ENCODE measurements around the gene HNRNPUL2.
"Not testable (repeated sequence)": the region's sequence is repeated elsewhere in the genome, so short reads cannot be mapped to it uniquely, and the experiment has no call there.

HNRNPUL2 gene

DNA sequence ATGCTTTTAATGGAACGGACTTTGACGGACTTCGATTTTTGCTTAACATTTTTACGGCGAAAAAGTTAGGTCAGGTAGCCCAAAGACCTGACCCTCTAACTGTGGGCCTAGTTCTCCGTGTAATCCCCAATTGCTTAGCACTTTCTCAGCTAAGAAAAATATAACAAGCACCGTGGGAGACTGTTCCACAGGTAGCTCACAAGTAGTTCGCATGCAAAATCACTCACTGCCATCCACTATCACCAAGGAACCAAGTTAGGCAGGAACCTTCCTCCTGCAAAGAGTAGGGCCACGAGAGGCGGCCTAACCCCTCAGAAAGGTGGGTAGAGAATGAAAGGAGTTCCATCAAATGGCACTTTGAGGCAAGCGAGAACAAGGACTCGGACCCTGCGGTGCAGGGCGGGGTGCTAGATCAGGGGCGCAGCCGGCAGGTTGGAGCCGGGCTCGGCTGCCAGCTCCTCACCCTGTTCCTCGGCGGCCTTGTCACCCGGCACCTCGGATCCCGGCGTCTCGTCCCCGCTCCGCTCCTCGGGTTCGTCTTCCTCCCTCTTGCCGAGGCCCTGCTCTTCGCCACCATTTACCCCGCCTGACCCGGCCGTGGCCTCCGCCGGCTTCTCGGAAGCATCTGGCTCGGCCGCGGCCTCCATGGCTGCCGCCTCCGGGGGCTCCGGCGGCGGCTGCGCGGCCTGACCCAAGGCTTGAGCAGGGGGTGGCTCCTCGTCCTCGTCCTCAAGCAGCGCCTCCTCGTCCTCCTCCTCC is 922 bp downstream of the HNRNPUL2 start:
- peak in 1 of 2 experiments; percentile 52 for DNase-seq

GRCh38 chr11:62725646-62726045 is 1.6 kb downstream of the HNRNPUL2 start:
- peak in 1 of 2 experiments; percentile 19 for DNase-seq

DNA sequence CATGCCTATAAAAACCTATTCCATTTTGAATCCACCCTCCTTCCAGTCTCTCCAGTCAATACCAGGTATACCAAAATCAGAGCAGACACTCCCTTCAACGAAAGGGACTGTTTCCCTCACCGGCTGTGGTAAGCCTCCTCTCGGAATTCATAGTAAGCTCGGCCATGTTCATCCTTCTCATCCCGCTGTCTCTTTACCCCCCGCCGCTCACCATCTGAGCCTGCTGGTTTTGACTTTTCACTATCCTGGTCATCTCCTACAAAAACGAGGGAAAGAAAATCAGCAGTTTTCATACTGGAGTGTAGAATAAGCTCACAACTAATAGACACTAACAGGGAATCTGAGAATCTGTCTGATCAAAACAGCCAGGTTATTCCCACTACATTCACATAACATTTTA is 3.1 kb downstream of the HNRNPUL2 start:
- no peak for DNase-seq

DNA sequence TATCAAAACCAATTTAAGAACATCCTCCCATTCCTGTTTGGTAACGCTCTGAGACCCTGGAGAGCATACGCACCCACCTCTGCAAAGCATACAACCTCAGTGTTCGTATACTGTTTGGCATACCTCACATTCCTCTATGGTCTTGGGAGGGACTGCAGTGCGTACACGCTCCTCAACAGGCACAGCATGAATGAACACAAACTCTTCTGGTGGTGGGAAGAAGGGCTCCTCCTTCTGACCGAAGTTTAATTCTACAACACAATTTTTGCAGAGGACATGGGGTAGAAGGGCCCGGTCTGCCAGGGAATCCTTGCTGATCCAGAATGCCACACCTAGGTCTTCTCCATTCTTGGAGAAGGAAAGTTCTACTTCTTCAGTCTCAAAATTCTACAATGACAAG is 5.3 kb downstream of the HNRNPUL2 start:
- peak in 1 of 2 experiments; percentile 39 for DNase-seq

- DNase-seq: no peak
Observed at GRCh38 chr11:62719302-62719978, 7.8 kb downstream of the HNRNPUL2 start.

GRCh38 chr11:62716816-62717215 is 10.4 kb downstream of the HNRNPUL2 start:
- no peak for DNase-seq

GRCh38 chr11:62716206-62716605 is 11.1 kb downstream of the HNRNPUL2 start:
- DNase-seq: no peak

GRCh38 chr11:62715150-62716130 is 11.8 kb downstream of the HNRNPUL2 start:
- no peak for DNase-seq

DNA sequence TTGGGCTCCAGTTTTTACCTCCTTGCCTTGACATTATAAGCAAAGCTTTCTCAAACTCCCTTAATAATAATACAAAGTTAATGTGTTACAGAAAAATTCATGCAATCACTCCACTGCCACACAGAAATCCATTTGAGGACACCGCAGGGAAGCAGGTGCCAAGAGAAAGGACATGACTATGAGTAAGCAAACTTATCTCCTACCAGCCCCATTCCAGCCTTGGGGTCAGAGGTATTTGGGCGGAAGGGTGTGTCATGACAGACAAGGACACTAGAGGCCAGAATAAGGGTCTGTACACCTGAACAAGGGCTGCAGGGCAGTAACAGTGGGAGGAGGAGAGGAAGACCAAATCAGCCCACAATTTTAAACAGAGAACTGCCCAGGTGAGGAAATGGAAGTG is 13.9 kb downstream of the HNRNPUL2 start:
- DNase-seq: no peak

GRCh38 chr11:62712861-62713260 is 14.4 kb downstream of the HNRNPUL2 start:
- DNase-seq: no peak

- DNase-seq: no peak
Observed at GRCh38 chr11:62712276-62712812, 14.9 kb downstream of the HNRNPUL2 start.

DNA sequence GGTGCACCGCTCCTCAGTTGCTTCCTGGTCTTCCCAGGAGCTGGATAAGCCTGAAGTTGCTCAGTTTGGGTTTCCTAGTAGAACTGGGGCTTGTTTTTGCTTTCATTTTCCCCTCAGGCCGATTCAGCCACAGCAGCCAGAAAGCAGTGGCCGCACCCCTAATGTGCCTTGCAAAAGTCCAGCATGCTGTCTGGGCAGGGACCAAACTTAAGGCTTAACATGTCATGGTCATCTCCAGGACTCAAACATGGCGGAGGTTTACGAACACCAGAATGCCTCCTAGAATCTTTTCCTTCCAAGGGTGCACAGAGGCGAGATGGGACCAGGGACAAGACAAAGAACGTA is 17.3 kb downstream of the HNRNPUL2 start:
- DNase-seq: no peak

DNA sequence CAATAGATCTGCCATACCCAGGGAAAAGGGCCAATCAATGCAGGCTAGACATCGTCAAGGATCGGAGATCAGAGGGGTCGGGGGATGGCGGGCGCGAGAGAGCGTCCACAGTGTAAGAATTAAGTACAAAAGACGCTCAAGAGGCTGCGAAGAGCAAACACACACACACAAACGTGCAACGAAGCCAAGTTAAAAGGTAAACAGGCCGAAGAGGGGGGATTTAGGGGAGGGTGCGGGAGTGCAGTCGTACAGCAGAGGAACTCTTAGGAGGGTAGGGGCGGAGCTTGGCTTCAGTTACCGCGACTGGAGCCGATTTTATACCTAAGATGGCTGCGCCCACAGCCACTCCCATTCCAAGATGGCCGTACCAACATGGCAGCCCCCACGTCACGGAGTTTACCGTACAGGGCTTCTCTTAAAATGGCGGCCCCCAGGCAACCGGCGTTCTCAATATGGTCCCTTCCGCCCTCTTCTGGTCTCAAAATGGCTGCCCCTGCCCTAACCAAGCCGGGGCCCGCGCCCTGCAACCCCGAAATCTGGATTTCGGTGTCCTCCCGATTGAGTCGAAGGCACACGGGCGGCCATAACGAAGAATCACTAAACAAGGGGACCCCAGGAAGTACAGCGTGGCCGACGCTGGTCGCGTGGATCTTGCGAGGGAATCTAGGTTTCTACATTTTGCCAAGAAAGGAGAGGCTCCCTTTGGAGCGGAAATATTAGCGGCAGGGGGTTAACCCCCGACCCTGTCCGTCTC is 17.8 kb downstream of the HNRNPUL2 start:
- DNase-seq: peak; percentile 98 to 99

DNA sequence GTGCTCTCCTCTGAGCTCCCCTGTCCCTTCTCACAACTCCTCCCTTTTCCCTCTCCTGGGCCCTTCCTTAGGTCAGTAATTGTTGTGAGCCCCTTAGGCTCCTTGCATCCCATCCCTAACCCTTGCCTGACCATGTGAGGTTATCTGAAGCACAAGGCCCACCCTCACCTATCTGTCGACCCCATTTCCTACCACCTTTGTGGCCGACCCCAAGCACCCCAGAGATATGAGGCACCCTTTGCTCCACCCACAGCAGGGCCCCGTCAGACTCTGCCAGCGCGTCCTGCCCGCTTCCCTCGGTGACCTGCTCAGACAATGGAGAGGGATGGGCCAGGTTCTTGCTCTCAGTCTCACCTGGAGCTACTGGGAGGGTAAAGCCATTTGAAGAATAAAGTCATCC is 18.5 kb downstream of the HNRNPUL2 start:
- DNase-seq: peak in 1 of 2 experiments; percentile 62

DNA sequence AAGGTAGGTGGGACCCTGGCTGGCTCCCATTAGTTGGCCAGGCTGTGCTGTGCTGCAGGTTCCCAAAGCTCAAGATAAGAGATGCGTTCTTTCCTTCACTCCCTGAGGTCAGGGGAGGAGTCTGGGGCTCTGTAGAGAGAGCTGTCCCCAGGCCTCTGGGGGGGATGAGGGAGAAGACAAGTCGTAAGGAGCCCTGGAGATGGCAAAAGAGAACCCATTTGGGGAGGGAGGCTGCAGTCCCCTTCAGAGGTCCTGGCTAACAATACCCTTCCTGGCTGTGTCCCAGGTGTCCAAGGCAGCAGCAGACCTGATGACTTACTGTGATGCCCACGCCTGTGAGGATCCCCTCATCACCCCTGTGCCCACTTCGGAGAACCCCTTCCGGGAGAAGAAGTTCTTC is 18.9 kb downstream of the HNRNPUL2 start:
- peak in 1 of 2 experiments; percentile 41 for DNase-seq

- DNase-seq: peak in 1 of 2 experiments; percentile 56
Observed at GRCh38 chr11:62707277-62707861, 19.9 kb downstream of the HNRNPUL2 start, which contains the start of the genes BSCL2 and GNG3. Gene BSCL2, minus strand, starts transcription at chr11:62707424. Its CDS starts 229 bp downstream, at chr11:62707195. Gene GNG3, plus strand, starts transcription at chr11:62707676. Its CDS starts 620 bp downstream, at chr11:62708296.

GRCh38 chr11:62706850-62707247 is 20.4 kb downstream of the HNRNPUL2 start:
- no peak for DNase-seq

- peak; percentile 95 to 99 for DNase-seq
Observed at GRCh38 chr11:62705880-62706849, 21.1 kb downstream of the HNRNPUL2 start.

- peak; percentile 44 to 65 for DNase-seq
Observed at GRCh38 chr11:62705413-62705812, 21.8 kb downstream of the HNRNPUL2 start.

- not testable (repeated sequence) for DNase-seq
Observed at GRCh38 chr11:62703921-62704320, 23.3 kb downstream of the HNRNPUL2 start.

Measured in NCI-H526 (cell line).